NCI-H2196 treated with DMSO at 0.1 percent for 48 hours (cell line): ENCODE data around the gene MIF4GD.

Experiments used
- DNase-seq: peaks from one replicate; lab custom pipeline; 2025; ENCODE audit not compliant: unreplicated experiment; lab: John Stamatoyannopoulos, UW

The MIF4GD gene

GRCh38 chr17:75238020-75238580 lies 32.9 kb downstream of the MIF4GD start:
- no peak for DNase-seq

- no peak for DNase-seq
Measured at GRCh38 chr17:75237100-75238014, 33.7 kb downstream of the MIF4GD start.

- no peak for DNase-seq
Measured at GRCh38 chr17:75232786-75233185, 38.2 kb downstream of the MIF4GD start.

GRCh38 chr17:75231741-75232464 lies 39.1 kb downstream of the MIF4GD start:
- no peak for DNase-seq

- no peak for DNase-seq
Measured at GRCh38 chr17:75231071-75231470, 40.0 kb downstream of the MIF4GD start.

GRCh38 chr17:75228847-75229246 lies 42.2 kb downstream of the MIF4GD start:
- DNase-seq = no peak

GRCh38 chr17:75228305-75228704 lies 42.7 kb downstream of the MIF4GD start:
- no peak for DNase-seq

- DNase-seq = no peak
Measured at GRCh38 chr17:75227729-75228128, 43.3 kb downstream of the MIF4GD start.

- no peak for DNase-seq
Measured at GRCh38 chr17:75225016-75225415, 46.0 kb downstream of the MIF4GD start.

GRCh38 chr17:75219815-75220214 lies 51.2 kb downstream of the MIF4GD start:
- no peak for DNase-seq

GRCh38 chr17:75218131-75218530 lies 52.9 kb downstream of the MIF4GD start:
- no peak for DNase-seq
